PC-9 (cell line): ENCODE results near the gene KCNJ14.

ENCODE experiments used
- EZH2 ChIP-seq: fragments of 200-600 bp; sonication (generic); IDR thresholded peaks from 2 replicates; pipeline ENCODE4 v1.8.0; 2017; ENCODE audit warnings: antibody characterized with exemption, low read depth
- TF ChIP-seq, protein P1 (sequence below): fragments of 200-600 bp; sonication (generic); conservative IDR thresholded peaks from 2 replicates; pipeline ENCODE4 v1.6.1; 2017; ENCODE audit warnings: mixed run types, antibody characterized with exemption, mild to moderate bottlenecking, moderate library complexity

DNA sequence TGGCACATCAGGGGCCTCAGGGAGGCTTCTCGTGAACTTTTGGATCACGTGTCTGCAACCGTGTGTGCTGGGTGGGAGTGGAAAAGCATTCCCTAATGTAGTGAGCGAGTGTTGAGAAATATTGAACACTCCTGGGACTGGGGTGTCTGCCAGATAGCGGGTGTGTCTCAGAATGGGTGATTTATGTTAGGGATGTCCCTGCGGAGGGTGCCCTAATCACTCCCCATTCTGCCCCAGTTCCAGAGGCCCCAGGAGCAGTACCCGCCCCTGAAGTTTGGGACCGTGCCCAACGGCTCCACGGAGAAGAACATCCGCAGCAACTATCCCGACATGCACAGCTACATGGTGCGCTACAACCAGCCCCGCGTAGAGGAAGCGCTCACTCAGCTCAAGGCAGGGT, 33.8 kb upstream of the KCNJ14 start:
- TF ChIP-seq, protein P1, sequence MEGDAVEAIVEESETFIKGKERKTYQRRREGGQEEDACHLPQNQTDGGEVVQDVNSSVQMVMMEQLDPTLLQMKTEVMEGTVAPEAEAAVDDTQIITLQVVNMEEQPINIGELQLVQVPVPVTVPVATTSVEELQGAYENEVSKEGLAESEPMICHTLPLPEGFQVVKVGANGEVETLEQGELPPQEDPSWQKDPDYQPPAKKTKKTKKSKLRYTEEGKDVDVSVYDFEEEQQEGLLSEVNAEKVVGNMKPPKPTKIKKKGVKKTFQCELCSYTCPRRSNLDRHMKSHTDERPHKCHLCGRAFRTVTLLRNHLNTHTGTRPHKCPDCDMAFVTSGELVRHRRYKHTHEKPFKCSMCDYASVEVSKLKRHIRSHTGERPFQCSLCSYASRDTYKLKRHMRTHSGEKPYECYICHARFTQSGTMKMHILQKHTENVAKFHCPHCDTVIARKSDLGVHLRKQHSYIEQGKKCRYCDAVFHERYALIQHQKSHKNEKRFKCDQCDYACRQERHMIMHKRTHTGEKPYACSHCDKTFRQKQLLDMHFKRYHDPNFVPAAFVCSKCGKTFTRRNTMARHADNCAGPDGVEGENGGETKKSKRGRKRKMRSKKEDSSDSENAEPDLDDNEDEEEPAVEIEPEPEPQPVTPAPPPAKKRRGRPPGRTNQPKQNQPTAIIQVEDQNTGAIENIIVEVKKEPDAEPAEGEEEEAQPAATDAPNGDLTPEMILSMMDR, result no peak
- TF ChIP-seq EZH2, result no peak
